Measurements from ENCODE around the gene ZBTB8OS.

The ZBTB8OS gene

DNA sequence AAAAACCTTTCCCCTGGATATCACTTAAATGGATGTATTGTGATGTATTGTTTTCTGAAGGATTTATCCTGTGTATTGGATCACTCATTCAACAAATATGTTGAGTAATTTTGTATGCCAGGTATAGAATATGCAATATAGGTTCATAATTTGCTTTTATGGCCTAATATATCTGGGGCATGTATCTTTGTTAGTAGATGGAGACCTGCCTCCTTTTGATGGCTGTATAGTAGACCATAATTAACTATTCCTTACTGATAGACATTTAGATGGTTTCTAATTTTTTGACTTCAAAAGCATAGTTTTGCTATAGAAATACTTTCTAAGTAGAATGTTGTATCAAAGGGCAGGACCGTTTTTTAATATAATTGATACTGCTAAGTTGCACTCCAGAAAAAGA is 9.2 kb upstream of the ZBTB8OS start:
- no peak for DNase-seq (ENCODE audit: low read depth in 1 of 2, low spot score in 1 of 2)
- H3K27ac ChIP-seq (replicated peaks) = no peak overlapping the region
- no peak overlapping the region for H3K4me3 ChIP-seq (replicated peaks; ENCODE audit: insufficient read depth, low read length)
- TF ChIP-seq, protein P1, sequence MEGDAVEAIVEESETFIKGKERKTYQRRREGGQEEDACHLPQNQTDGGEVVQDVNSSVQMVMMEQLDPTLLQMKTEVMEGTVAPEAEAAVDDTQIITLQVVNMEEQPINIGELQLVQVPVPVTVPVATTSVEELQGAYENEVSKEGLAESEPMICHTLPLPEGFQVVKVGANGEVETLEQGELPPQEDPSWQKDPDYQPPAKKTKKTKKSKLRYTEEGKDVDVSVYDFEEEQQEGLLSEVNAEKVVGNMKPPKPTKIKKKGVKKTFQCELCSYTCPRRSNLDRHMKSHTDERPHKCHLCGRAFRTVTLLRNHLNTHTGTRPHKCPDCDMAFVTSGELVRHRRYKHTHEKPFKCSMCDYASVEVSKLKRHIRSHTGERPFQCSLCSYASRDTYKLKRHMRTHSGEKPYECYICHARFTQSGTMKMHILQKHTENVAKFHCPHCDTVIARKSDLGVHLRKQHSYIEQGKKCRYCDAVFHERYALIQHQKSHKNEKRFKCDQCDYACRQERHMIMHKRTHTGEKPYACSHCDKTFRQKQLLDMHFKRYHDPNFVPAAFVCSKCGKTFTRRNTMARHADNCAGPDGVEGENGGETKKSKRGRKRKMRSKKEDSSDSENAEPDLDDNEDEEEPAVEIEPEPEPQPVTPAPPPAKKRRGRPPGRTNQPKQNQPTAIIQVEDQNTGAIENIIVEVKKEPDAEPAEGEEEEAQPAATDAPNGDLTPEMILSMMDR (IDR thresholded peaks at IDR 0.05; ENCODE audit: insufficient read depth, low read length) = no peak
- TF ChIP-seq GABPA (IDR thresholded peaks at IDR 0.05; ENCODE audit: low read depth) (no peak), REST (IDR thresholded peaks at IDR 0.05; ENCODE audit: insufficient replicate concordance, low read depth) (no peak), SPI1 (IDR thresholded peaks at IDR 0.05; ENCODE audit: borderline replicate concordance, low read depth) (no peak), POLR2AphosphoS5 (IDR thresholded peaks at IDR 0.05; ENCODE audit: low read depth) (no peak)
- no peaks in the 10 kb centered on the region for H3K27me3 ChIP-seq (ENCODE audit: insufficient read depth, poor library complexity, severe bottlenecking)

DNA sequence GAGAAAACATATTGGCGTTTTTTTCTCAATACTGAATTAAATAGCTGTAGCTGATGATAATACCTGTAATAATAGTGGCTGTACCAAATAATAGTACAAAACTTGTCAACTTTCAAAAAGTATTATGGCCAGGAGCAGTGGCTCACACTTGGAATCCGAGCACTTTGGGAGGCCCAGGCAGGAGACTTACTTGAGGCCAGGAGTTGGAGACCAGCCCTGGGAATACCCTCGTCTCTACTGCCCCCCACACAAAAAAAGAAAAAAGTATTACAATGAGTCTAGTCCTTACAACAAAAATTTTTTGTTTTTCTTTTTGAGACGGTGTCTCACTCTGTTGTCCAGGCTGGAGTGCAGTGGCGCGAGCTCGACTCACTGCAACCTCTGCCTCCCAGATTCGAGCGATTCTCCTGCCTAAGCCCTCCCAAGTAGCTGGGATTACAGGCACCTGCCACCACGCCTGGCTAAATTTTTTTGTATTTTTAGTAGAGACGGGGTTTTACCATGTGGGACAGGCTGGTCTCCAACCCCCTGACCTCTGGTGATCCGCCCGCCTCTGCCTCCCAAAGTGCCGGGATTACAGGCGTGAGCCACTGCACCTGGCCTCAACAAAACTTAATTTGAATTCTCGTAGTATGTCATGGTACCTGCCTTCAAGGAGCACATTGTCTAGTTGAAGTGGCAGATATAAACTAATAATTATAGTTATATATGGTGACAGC is 2.1 kb upstream of the ZBTB8OS start:
- TF ChIP-seq REST (IDR thresholded peaks at IDR 0.05; ENCODE audit: insufficient replicate concordance, low read depth) (no peak), POLR2AphosphoS5 (IDR thresholded peaks at IDR 0.05; ENCODE audit: low read depth) (no peak), SPI1 (IDR thresholded peaks at IDR 0.05; ENCODE audit: borderline replicate concordance, low read depth) (no peak), GABPA (IDR thresholded peaks at IDR 0.05; ENCODE audit: low read depth) (no peak)
- TF ChIP-seq, protein P1 (IDR thresholded peaks at IDR 0.05; ENCODE audit: insufficient read depth, low read length) = no peak
- H3K4me3 ChIP-seq (replicated peaks; ENCODE audit: insufficient read depth, low read length) = peak overlapping the region; percentile 64
- peak overlapping the region; percentile 99 for H3K27ac ChIP-seq (replicated peaks)

GRCh38 chr1:32651461-32652073 is 1.2 kb upstream of the ZBTB8OS start:
- no peak for DNase-seq (ENCODE audit: low read depth in 1 of 2, low spot score in 1 of 2)
- Histone ChIP-seq H3K4me3 (replicated peaks; ENCODE audit: insufficient read depth, low read length) (peak overlapping the region; percentile 64), H3K27me3 (ENCODE audit: insufficient read depth, poor library complexity, severe bottlenecking) (no peaks in the 10 kb centered on the region), H3K27ac (replicated peaks) (peak overlapping the region; percentile 99)
- TF ChIP-seq SPI1 (IDR thresholded peaks at IDR 0.05; ENCODE audit: borderline replicate concordance, low read depth) (no peak), REST (IDR thresholded peaks at IDR 0.05; ENCODE audit: insufficient replicate concordance, low read depth) (no peak), POLR2AphosphoS5 (IDR thresholded peaks at IDR 0.05; ENCODE audit: low read depth) (no peak; the same call in 1 of the 2 replicates), GABPA (IDR thresholded peaks at IDR 0.05; ENCODE audit: low read depth) (no peak)
- TF ChIP-seq, protein P1 (IDR thresholded peaks at IDR 0.05; ENCODE audit: insufficient read depth, low read length) = no peak

More for the DNA sequence above, 2.1 kb upstream of the ZBTB8OS start:
- no peak for DNase-seq (ENCODE audit: low read depth in 1 of 2, low spot score in 1 of 2)
- H3K27me3 ChIP-seq (ENCODE audit: insufficient read depth, poor library complexity, severe bottlenecking) = no peaks in the 10 kb centered on the region

Measured in HL-60 (cell line).